Kasumi-1 (cell line): ENCODE measurements around the gene TMCO6.
A peak's percentile ranks its signal among the peaks of the same experiment; 100 is the strongest.

Source experiments
- DNase-seq, 2 experiments: peaks; one replicate each; lab custom pipeline; 2025; lab: John Stamatoyannopoulos, UW

Gene TMCO6

GRCh38 chr5:140673187-140673976 is 34.1 kb downstream of the TMCO6 start, which contains the start of gene DND1:
DND1 (minus strand) TSS chr5:140673576; CDS start chr5:140673542, 34 bp downstream.
- no peak for DNase-seq

DNA sequence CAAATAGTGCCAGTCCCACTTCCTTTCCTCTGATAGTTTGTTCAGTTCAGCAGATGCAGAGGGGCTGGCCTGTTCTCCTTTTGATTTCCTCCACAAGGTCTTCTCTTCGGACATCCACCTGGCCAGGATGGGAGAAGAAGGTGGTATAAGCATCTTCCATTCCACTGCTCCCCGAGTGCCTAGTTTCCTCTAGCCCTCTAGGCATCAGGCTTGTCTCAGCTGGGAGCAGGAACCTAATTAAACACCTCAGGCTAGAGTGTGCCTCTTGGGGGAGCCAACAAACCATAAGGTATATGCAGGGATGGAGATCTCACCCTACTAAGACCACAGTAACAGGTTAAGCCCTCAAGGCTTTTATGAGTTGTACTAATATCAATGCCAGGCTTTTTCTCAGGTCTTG is 35.0 kb downstream of the TMCO6 start:
- no peak for DNase-seq

DNA sequence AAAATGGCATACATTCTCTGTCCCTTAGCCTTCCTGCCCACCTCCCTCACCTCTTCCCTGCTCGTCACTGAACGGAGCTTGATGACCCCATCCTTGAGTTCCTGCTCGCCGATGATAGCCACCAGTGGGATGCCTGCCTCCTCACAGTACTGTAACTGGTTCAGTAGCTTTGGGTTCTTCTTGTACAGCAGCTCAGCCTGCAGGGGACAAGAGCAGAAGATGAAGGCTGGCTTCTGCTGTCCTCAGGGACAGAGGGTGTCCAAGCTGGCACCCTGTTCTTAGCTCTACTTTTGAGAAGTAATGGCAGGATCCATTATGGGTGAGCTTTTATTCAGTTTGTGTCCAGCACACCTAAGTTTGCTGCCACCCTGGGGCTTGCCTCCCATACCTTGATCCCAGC is 35.4 kb downstream of the TMCO6 start:
- no peak for DNase-seq

- DNase-seq, result no peak
These were observed 38.7 kb downstream of the TMCO6 start for GRCh38 chr5:140677947-140678346.

- DNase-seq, result no peak
These were observed 39.7 kb downstream of the TMCO6 start for GRCh38 chr5:140678993-140679392.

- no peak for DNase-seq
These were observed 51.2 kb downstream of the TMCO6 start for GRCh38 chr5:140690376-140690932.

DNA sequence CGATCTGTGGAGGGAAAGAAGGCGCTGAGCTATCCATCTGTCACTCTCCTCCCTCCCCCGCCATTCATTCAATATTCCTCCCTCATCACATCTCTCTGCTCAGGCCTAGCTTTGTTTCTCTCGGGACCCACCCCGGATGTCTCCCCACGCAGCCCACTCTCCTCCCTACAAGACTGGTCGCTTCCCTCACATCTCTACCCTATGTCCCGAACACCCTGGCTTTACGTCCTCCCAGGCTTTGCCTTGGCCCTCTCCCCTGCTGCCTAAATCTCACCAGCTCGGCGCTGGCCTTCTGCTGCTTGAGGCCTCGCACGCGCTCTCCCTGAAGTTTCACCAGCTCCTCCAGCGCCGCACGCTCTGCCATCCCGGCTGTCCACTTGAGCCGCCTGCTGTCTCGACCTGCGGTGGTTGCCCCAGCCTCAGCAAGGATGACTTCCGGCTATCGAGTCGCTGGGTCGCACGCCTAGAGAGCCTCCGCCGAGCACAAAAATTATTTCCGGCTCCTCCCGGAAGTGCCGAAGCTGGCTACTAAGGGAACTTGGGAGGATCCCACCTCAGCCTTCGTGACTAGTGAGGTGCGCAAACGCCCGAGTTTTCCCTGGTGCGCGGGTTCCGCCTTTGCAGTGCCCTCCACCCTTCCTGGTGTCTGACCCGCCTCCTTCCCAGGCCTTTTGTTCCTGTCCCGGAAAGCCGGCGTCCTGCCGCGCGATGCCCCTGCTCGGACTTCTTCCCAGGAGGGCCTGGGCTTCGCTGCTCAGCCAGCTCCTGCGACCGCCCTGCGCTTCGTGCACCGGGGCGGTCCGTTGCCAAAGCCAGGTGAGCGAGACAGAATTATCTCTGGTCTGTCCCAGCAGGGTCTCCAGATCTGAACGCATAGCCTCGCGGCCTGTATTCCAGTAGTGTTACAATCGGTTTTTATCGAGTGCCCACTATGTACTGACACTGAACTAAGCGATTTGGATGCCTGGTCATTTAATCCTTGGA is 52.0 kb downstream of the TMCO6 start, which contains the start of the genes HARS1 and HARS2:
Gene HARS1 (minus strand): TSS at position 430 of the 984 bp plus-strand sequence. CDS start 66 bp downstream, at position 364.
Gene HARS2 (plus strand): TSS at position 515 of the 984 bp plus-strand sequence. CDS start 194 bp downstream, at position 709.
- DNase-seq, result peak; percentile 95 to 97

- DNase-seq, result no peak
These were observed 55.0 kb downstream of the TMCO6 start for GRCh38 chr5:140694276-140694675.
